Natural killer cell treated with Interleukin-12 subunit alpha and Interleukin-12 subunit beta and Interleukin-15 and Interleukin-18, amount 100 ng/mL, for 72 hours (primary cell): Measurements from ENCODE around the gene XPNPEP2. TPM values are rescaled to one million over a fixed set of nuclear protein-coding genes. Genes with fewer than 3 reads are reported as not detected.

Experiments
- ATAC-seq, 2 donors: fragments of 150-1000 bp; cut with Tn5 transposase in 1 of 2; sonication (Bioruptor Pico), chemical (Tn5 transposase) in 1 of 2; 2 replicates each; pipeline ENCODE4 v1.10.0; 2021
- DNase-seq: peaks from one replicate; pipeline ENCODE4 v3.0.0; 2022; ENCODE audit warnings: low spot score
- H3K27ac Mint-ChIP-seq, 2 donors: 1 replicate in 1 of 2; 2 replicates in 1 of 2; pipeline ENCODE4 v1.8.0; 2022; ENCODE audit warnings: mixed read lengths in 2 of 2, mild to moderate bottlenecking in 1 of 2, moderate library complexity in 1 of 2
- H3K27me3 Mint-ChIP-seq, 2 donors: 1 replicate in 1 of 2; 2 replicates in 1 of 2; pipeline ENCODE4 v1.8.0; 2022; ENCODE audit warnings: mixed read lengths in 2 of 2
- H3K36me3 Mint-ChIP-seq: one replicate; pipeline ENCODE4 v1.8.0; 2022; ENCODE audit warnings: mixed read lengths
- H3K4me1 Mint-ChIP-seq, 2 donors: 1 replicate in 1 of 2; 2 replicates in 1 of 2; pipeline ENCODE4 v1.8.0; 2022; ENCODE audit warnings: low read depth in 2 of 2, mixed read lengths in 2 of 2, mild to moderate bottlenecking in 1 of 2
- H3K4me3 Mint-ChIP-seq: one replicate; pipeline ENCODE4 v1.8.0; 2022; ENCODE audit warnings: mixed read lengths
- H3K9me3 Mint-ChIP-seq: 2 replicates; pipeline ENCODE4 v1.8.0; 2022; ENCODE audit warnings: mixed read lengths
- total RNA-seq, 2 donors: library from RNA; stranded (reverse); gene quantifications; one replicate each; pipeline ENCODE4 v1.2.3, GENCODE V29; 2022

The XPNPEP2 gene
- total RNA-seq, 2 donors from 2014 or later, result 0.14 to 0.55 TPM

DNA sequence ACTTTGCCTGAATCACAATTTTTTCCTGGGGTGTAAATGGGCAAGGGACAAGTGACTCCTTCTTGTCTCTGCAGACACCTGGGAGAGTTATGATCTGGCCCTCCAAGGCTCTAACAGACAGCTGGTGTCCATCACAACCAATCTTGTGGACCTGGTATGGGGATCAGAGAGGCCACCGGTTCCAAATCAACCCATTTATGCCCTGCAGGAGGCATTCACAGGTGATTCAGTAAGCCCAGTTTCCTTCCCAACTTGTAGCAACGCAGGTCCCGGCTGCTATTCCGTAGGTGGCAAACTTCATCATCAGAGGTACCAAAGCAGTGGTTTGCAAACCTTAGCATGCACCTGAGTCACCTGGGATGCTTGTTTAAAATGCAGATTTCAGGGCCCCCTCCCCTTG lies 8.8 kb downstream of the XPNPEP2 start:
- H3K9me3 Mint-ChIP-seq, result no peaks in the 10 kb centered on the region
- no peak overlapping the region for H3K27ac Mint-ChIP-seq

DNA sequence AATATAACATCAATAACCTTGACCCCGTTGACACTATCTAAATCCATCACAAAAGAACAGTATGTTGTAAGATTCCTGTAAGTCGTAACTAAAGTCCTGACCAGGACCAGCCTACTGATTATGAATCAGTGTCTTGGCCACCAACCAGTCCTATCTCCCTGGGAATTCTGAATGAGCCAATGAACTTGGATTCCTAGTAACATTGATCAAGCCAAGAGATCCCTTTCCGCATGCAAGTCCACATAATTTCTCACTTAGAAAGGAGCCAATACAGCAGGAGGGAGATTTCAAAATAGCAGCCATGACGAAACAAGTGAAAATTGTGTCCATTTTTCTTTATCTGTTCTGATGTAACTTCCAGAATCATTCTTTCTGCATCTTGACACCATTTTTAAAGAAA lies 9.5 kb downstream of the XPNPEP2 start:
- ATAC-seq (no peak), DNase-seq (no peak)
- H3K36me3 Mint-ChIP-seq, result no peaks in the 10 kb centered on the region
- no peaks in the 10 kb centered on the region for H3K9me3 Mint-ChIP-seq
- peak overlapping the region; percentile 26 to 42 for H3K27ac Mint-ChIP-seq
- no peaks in the 10 kb centered on the region for H3K27me3 Mint-ChIP-seq
- H3K4me3 Mint-ChIP-seq, result no peak overlapping the region
- H3K4me1 Mint-ChIP-seq, result peaks cover 37 to 38% of the 10 kb centered on the region in 2 donors

More for the DNA sequence above, 8.8 kb downstream of the XPNPEP2 start:
- DNase-seq (no peak), ATAC-seq (no peak)
- Mint-ChIP-seq H3K27me3 (no peaks in the 10 kb centered on the region), H3K4me1 (peaks cover 38 to 44% of the 10 kb centered on the region in 2 donors), H3K36me3 (no peaks in the 10 kb centered on the region), H3K4me3 (no peak overlapping the region)

DNA sequence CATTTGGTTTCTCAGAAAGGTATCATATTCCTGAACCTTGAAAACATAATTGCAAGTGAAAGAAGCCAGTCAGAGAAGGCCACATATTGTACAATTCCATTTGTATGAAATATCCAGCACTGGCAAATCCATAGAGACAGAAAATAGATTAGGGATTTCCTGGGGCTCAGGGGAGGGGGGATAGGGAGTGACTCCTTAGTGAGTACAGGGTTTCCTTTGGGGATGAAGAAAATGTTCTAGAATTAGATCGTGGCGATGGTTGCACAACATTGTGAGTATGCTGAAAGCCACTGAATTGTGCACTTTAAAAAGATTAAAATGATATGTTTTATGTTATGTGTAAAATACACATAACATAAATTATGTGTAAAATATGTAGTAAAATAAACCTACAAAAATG lies 10.3 kb downstream of the XPNPEP2 start:
- Mint-ChIP-seq H3K4me1 (peaks cover 32% of the 10 kb centered on the region in 2 donors), H3K4me3 (no peak overlapping the region), H3K27me3 (no peaks in the 10 kb centered on the region), H3K36me3 (no peaks in the 10 kb centered on the region), H3K27ac (no peak overlapping the region), H3K9me3 (no peaks in the 10 kb centered on the region)
- DNase-seq (no peak), ATAC-seq (no peak)

DNA sequence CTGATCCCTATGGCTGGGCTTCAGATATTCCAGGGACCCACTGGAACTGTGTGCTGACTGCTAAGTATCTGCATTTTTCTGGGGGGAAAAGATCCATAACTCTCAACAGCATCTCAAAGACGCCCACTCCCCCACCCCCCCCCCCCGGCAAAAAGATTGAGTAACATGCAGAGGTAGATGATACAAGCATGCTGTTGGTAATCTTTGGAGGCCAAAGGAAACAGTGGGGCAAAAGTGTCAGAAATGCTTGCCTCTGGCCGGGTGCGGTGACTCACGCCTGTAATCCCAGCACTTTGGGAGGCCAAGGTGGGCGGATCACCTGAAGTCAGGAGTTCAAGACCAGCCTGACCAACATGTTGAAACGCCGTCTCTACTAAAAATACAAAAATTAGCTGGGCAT lies 12.2 kb downstream of the XPNPEP2 start:
- ATAC-seq (no peak), DNase-seq (no peak)
- Mint-ChIP-seq H3K9me3 (no peaks in the 10 kb centered on the region), H3K36me3 (no peaks in the 10 kb centered on the region), H3K4me3 (peak overlapping the region; percentile 62), H3K27ac (peak overlapping the region; percentile 52 to 80), H3K4me1 (peaks cover 22 to 28% of the 10 kb centered on the region in 2 donors), H3K27me3 (no peaks in the 10 kb centered on the region)

DNA sequence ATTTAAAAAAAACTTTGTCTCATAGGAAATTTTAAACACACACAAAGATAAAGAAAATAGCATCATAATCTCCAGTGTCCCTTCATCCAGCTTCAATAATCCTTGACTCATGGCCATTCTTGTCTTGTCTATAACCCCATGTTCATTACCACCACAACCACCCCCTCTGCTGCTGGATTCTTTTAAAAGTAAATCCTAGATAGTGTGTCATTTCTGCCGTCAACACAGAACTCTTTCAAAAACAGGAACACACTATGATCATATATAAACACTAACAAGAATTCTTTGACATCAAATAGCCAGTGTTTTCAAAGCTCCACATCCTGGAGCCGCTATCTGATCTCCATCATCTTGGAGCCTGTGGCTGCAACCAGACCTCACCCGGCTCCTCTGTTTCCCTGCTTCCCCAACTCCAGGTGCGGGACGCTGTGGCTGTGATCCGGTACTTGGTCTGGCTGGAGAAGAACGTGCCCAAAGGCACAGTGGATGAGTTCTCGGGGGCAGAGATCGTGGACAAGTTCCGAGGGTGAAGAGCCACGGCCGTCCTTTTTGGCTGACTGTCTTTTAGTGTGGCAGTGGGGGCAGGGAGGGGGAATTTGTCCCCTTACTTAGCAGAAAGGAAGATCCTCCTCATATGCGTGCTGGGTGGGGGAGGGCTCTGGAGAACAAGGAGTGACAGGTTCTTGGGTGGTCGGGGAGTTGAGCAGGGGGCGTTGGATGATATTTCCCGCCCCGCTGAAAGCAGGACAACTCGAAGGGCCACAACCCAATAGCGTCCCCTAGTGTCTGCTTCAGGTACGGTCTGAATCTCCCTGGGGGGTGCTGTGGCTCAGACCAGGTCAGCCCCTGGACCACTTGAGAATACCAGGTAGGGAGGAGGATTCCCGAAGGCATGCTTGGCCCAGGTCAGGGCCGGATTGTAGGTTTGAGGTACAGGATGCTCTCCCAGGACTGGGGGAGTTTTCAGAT lies 15.6 kb downstream of the XPNPEP2 start:
- ATAC-seq, result no peak

DNA sequence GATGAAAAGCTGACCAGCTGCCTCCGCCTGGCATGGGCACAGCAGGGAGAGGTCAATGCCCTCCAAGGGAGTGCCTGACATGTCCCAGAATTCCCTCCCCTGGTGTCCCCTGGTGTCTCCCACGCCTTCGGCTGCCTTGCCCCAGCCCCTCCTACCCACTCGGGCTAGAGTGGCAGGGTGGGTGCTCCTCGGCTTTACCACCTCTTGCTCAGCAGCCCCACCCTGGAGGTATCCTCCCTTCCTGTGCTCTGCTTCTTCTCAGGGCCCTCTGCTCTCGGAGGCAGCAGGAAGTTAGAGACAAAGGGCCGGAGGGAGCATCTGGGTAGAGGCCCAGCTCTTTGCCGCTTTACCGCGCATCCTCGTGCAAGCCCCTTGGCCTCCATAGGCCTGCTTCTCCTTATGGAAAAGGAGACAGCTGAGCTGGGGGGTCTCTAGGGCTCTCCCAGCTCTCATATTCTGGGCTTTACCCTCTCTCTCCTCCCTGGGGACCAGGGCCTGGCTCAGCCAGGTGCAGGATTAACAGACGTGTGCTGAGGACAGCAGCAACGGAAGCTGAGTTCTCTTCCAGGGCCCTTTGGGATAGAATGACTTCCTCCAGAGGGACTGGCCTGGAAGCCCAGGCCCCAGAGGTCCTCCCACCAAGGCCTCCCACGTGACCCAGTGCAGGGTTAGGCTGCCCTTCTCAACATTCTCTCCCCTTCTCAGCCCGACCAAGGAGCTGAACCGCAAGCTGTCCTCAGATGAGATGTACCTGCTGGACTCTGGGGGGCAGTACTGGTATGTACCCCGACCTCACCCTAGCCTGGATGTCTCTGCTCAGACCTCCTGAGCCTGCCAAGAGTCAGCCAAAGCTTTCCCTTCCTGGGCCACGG lies 17.2 kb downstream of the XPNPEP2 start:
- Mint-ChIP-seq H3K27ac (peak overlapping the region; percentile 26 to 79), H3K4me3 (peak overlapping the region; percentile 22), H3K27me3 (no peaks in the 10 kb centered on the region), H3K4me1 (peaks cover 52 to 67% of the 10 kb centered on the region in 2 donors), H3K36me3 (no peaks in the 10 kb centered on the region), H3K9me3 (no peaks in the 10 kb centered on the region)
- DNase-seq (no peak), ATAC-seq (peak in 1 of 2 donors; percentile 27)

More for the DNA sequence above, 15.6 kb downstream of the XPNPEP2 start:
- Mint-ChIP-seq H3K36me3 (no peaks in the 10 kb centered on the region), H3K27me3 (no peaks in the 10 kb centered on the region), H3K4me1 (peaks cover 37 to 53% of the 10 kb centered on the region in 2 donors), H3K4me3 (peak overlapping the region; percentile 48), H3K9me3 (no peaks in the 10 kb centered on the region), H3K27ac (peak overlapping the region; percentile 14 to 79)
- DNase-seq, result no peak

DNA sequence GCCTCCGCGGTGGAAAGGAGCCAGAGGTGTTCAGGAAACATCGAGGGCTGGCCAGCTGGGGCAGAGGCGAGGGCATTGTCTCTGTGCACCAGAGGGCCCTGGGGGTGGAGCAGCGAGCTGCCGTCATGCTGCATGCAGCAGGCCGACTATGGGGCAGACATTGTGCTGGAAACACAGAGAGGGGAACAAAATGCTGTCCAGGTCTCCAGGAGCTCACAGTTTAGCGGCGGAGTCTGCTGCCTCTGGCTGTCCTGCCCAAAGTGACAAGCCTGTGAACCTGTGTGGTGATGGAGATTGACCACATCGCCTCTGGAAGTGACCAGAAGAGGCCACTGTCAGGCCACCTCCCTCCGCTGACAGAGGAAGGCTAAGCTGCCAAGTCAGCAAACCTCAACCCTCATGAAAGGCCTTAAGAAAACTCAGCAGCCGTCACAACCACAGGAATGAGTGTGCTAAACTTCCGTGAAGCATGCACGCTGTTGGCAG lies 20.8 kb downstream of the XPNPEP2 start:
- Mint-ChIP-seq H3K9me3 (no peaks in the 10 kb centered on the region), H3K36me3 (no peaks in the 10 kb centered on the region), H3K27ac (peak overlapping the region; percentile 81 to 84), H3K27me3 (no peaks in the 10 kb centered on the region), H3K4me3 (peak overlapping the region; percentile 60), H3K4me1 (peaks cover 35 to 55% of the 10 kb centered on the region in 2 donors)
- ATAC-seq (peak; percentile 85 to 90), DNase-seq (peak; percentile 74)

DNA sequence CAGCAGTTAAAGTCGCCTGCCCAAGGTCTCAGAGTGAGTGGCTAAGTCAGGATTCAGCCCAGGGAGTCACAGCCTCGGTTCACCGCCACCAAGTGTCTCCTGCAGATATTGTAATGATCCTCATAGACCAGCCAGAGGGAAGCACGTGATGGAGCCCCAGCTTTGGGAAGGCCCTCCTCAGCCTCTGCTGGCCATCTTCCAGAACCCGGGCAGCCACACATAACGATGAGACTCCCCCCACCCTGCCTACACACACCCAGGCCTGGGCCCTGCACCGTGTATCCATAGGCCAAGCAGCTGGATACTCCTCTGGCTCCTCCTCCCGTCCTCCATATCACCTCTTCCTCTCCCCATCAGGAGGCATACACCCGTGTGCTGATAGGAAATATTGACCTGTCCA lies 21.4 kb downstream of the XPNPEP2 start:
- H3K9me3 Mint-ChIP-seq, result no peaks in the 10 kb centered on the region
- no peaks in the 10 kb centered on the region for H3K27me3 Mint-ChIP-seq
- ATAC-seq (peak; percentile 2 to 29), DNase-seq (no peak)
- peak overlapping the region; percentile 60 for H3K4me3 Mint-ChIP-seq
- H3K36me3 Mint-ChIP-seq, result no peaks in the 10 kb centered on the region
- H3K27ac Mint-ChIP-seq, result peak overlapping the region; percentile 81 to 84
- H3K4me1 Mint-ChIP-seq, result peaks cover 31 to 51% of the 10 kb centered on the region in 2 donors

DNA sequence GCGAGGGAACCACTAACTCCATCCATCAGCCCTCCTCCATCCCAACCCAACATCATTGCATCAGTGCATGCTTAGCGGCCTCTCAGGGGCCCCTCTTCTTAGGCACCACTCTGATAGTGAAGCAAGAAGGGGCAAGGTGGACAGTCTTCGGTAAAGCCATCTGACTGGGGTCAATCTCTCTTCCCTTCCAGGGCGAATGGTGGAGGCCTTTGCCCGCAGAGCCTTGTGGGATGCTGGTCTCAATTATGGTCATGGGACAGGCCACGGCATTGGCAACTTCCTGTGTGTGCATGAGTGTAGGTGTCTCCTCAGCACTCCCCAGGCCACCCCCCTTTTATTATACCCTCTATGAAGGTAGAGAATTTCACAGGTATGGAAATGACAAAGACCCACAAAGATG lies 22.2 kb downstream of the XPNPEP2 start:
- no peaks in the 10 kb centered on the region for H3K27me3 Mint-ChIP-seq
- H3K27ac Mint-ChIP-seq, result peak overlapping the region; percentile 81 to 84
- no peak overlapping the region for H3K4me3 Mint-ChIP-seq
- no peaks in the 10 kb centered on the region for H3K36me3 Mint-ChIP-seq
- no peaks in the 10 kb centered on the region for H3K9me3 Mint-ChIP-seq
- H3K4me1 Mint-ChIP-seq, result peaks cover 33 to 49% of the 10 kb centered on the region in 2 donors
- ATAC-seq (no peak), DNase-seq (no peak)

DNA sequence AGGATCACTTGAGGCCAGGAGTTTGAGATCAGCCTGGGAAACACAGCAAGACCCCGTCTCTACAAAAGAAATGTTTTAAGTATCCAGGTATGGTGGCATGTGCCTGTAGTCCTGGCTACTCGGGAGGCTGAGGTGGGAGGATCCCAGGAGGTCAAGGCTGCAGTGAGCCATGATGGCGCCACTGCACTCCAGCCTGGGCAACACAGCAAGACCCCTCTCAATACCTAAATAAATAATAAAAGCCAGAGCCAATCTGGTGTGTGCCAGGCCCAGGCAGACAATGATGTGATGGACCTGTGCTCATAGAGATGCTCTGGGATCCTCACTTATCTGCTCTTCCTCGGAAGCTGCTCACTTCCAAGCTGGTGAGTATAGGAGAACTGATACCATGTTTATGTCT lies 22.8 kb downstream of the XPNPEP2 start:
- ATAC-seq (no peak), DNase-seq (no peak)
- no peaks in the 10 kb centered on the region for H3K36me3 Mint-ChIP-seq
- H3K4me3 Mint-ChIP-seq, result no peak overlapping the region
- peaks cover 35 to 46% of the 10 kb centered on the region in 2 donors for H3K4me1 Mint-ChIP-seq
- H3K27ac Mint-ChIP-seq, result no peak overlapping the region
- no peaks in the 10 kb centered on the region for H3K9me3 Mint-ChIP-seq
- no peaks in the 10 kb centered on the region for H3K27me3 Mint-ChIP-seq

DNA sequence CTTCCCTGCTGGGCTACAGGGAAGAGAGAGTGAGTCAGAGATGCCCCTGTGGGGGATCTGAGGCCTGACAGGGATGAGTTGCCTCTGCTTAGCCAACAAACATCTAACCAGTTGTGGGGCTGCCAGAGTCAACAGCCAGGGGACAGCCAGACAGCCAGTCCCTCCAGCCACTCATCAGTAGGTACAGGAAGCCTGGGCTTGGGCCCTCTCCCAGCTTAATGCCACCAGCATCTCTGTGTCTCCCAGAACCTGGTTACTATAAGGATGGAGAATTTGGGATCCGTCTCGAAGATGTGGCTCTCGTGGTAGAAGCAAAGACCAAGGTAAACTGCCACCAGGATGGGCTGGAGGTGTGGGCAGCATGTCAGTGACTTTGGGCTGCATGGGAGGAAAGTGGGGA lies 23.7 kb downstream of the XPNPEP2 start:
- no peaks in the 10 kb centered on the region for H3K36me3 Mint-ChIP-seq
- H3K4me1 Mint-ChIP-seq, result peaks cover 34 to 46% of the 10 kb centered on the region in 2 donors
- no peak for ATAC-seq
- no peak overlapping the region for H3K4me3 Mint-ChIP-seq
- DNase-seq, result no peak
- H3K27ac Mint-ChIP-seq, result no peak overlapping the region
- H3K9me3 Mint-ChIP-seq, result no peaks in the 10 kb centered on the region
- H3K27me3 Mint-ChIP-seq, result no peaks in the 10 kb centered on the region

DNA sequence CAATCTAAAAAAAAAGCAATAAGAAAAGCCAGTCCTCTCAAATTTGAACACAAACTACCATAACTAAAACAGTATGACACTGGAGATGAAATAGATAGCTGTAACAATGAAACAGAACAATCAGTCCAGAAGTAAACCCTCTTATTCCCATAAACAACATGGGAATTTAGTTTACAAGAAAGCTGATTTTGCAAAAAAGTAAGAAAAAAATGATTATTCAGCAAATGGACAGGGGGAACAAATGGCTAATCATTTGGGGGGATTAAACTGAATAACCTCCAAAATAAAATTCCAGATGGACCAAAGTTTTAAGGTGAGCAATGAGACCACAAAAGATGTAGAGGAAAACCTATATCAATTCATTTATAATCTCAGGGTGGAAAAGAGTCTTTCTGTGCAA lies 24.9 kb downstream of the XPNPEP2 start:
- no peak for DNase-seq
- ATAC-seq, result no peak
- Mint-ChIP-seq H3K36me3 (no peaks in the 10 kb centered on the region), H3K27me3 (no peaks in the 10 kb centered on the region), H3K4me1 (peaks cover 28 to 41% of the 10 kb centered on the region in 2 donors), H3K9me3 (no peaks in the 10 kb centered on the region), H3K27ac (no peak overlapping the region), H3K4me3 (no peak overlapping the region)

DNA sequence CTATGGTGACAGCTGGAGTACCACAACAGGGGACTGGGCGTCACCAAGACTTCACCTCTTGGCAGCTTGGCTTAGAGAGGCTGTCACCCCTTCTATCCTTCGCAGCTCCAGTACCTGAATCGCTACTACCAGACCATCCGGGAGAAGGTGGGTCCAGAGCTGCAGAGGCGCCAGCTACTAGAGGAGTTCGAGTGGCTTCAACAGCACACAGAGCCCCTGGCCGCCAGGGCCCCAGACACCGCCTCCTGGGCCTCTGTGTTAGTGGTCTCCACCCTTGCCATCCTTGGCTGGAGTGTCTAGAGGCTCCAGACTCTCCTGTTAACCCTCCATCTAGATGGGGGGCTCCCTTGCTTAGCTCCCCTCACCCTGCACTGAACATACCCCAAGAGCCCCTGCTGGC lies 29.4 kb downstream of the XPNPEP2 start:
- DNase-seq, result no peak
- Mint-ChIP-seq H3K27ac (peak overlapping the region; percentile 78 to 79), H3K4me3 (no peak overlapping the region), H3K9me3 (no peaks in the 10 kb centered on the region), H3K36me3 (no peaks in the 10 kb centered on the region), H3K4me1 (peaks cover 36 to 42% of the 10 kb centered on the region in 2 donors), H3K27me3 (no peaks in the 10 kb centered on the region)
- no peak for ATAC-seq
